K562 (cell line): ENCODE measurements around the gene TSPAN13. TPM values are rescaled to one million over a fixed set of nuclear protein-coding genes. Genes with fewer than 3 reads are reported as not detected.

Source experiments
- AFF4 ChIP-seq: sonication (generic); formaldehyde crosslinking; IDR thresholded peaks from 2 replicates; pipeline ENCODE4 v1.8.0; 2023; ENCODE audit warnings: mild to moderate bottlenecking, missing genetic modification reagents
- ARID1B ChIP-seq: fragments of 450-650 bp; IDR thresholded peaks from 2 replicates; pipeline ENCODE4 v1.6.1; 2016; ENCODE audit warnings: antibody characterized with exemption, mild to moderate bottlenecking, inconsistent platforms
- EP300 ChIP-seq: IDR thresholded peaks from 2 replicates; pipeline ENCODE4 v1.6.1; 2012; ENCODE audit warnings: low read length, improper control_type of control experiment
- ESRRB ChIP-seq: fragments of 250-450 bp; sonication (Bioruptor Pico); IDR thresholded peaks from 2 replicates; pipeline ENCODE4 v1.5.0; 2020; ENCODE audit warnings: mild to moderate bottlenecking, moderate library complexity, borderline replicate concordance
- ETV6 ChIP-seq, 3 experiments: fragments of 150-350 bp in 1 of 3; sonication (generic) in 1 of 3; formaldehyde crosslinking in 1 of 3; IDR thresholded peaks; 2 replicates each; pipeline versions ENCODE4 v1.6.1 to v1.8.0; 2014 to 2022; ENCODE audit warnings: borderline replicate concordance in 2 of 3, low read depth in 2 of 3, antibody characterized with exemption in 1 of 3, low read length in 1 of 3, mild to moderate bottlenecking in 1 of 3, missing genetic modification reagents in 1 of 3
- HIVEP1 ChIP-seq: fragments of 250-450 bp; sonication (Bioruptor Pico); IDR thresholded peaks from 2 replicates; pipeline ENCODE4 v1.4.0; 2020; ENCODE audit warnings: mild to moderate bottlenecking
- KHSRP ChIP-seq: fragments of 450-650 bp; IDR thresholded peaks from 2 replicates; pipeline ENCODE4 v1.6.1; 2017
- KLF1 ChIP-seq: fragments of 450-650 bp; IDR thresholded peaks from 2 replicates; pipeline ENCODE4 v1.6.1; 2016; ENCODE audit warnings: missing genetic modification characterization, missing compliant biosample characterization
- MNT ChIP-seq, 2 experiments: fragments of 450-650 bp; conservative IDR thresholded peaks; 2 replicates each; pipeline ENCODE4 v1.6.1; 2017; ENCODE audit warnings: mild to moderate bottlenecking in 2 of 2, moderate library complexity in 2 of 2
- MYBL2 ChIP-seq, 2 experiments: fragments of 450-650 bp in 1 of 2; sonication (generic) in 1 of 2; formaldehyde crosslinking in 1 of 2; IDR thresholded peaks; 2 replicates each; pipeline versions ENCODE4 v1.6.1 to v1.8.1; 2017 to 2022; ENCODE audit warnings: borderline replicate concordance in 1 of 2, inconsistent platforms in 1 of 2, low read depth in 1 of 2, mild to moderate bottlenecking in 1 of 2, missing genetic modification reagents in 1 of 2, moderate library complexity in 1 of 2
- NONO ChIP-seq, 2 experiments: fragments of 200-400 bp in 1 of 2; fragments of 450-650 bp in 1 of 2; formaldehyde crosslinking in 1 of 2; IDR thresholded peaks; 2 replicates each; pipeline ENCODE4 v1.6.1; 2017; ENCODE audit warnings: low read depth in 2 of 2, mild to moderate bottlenecking in 2 of 2, moderate library complexity in 2 of 2, low read length in 1 of 2
- NR3C1 ChIP-seq: sonication (generic); formaldehyde crosslinking; IDR thresholded peaks from 2 replicates; pipeline ENCODE4 v1.8.1; 2022; ENCODE audit warnings: missing genetic modification reagents
- RBM17 ChIP-seq: fragments of 200-400 bp; formaldehyde crosslinking; IDR thresholded peaks from 2 replicates; pipeline ENCODE4 v1.6.1; 2017; ENCODE audit warnings: low read depth, mild to moderate bottlenecking, low read length, borderline replicate concordance
- RBM22 ChIP-seq: fragments of 200-400 bp; formaldehyde crosslinking; IDR thresholded peaks from 2 replicates; pipeline ENCODE4 v1.6.1; 2018; ENCODE audit warnings: low read length, low read depth; ENCODE audit not compliant: poor library complexity, severe bottlenecking
- RNF2 ChIP-seq: sonication (generic); IDR thresholded peaks from 2 replicates; pipeline ENCODE4 v1.6.1; 2016
- THRAP3 ChIP-seq: fragments of 450-650 bp; IDR thresholded peaks from 2 replicates; pipeline ENCODE4 v1.6.1; 2016; ENCODE audit warnings: mild to moderate bottlenecking, inconsistent platforms, borderline replicate concordance
- TSHZ1 ChIP-seq: fragments of 250-450 bp; sonication (Bioruptor Pico); IDR thresholded peaks from 2 replicates; pipeline ENCODE4 v1.4.0; 2020; ENCODE audit warnings: mild to moderate bottlenecking, moderate library complexity
- ZKSCAN3 ChIP-seq: fragments of 250-450 bp; sonication (Bioruptor Pico); IDR thresholded peaks from 2 replicates; pipeline ENCODE4 v1.4.0; 2020
- polyA plus RNA-seq, 8 experiments: library from polyadenylated mRNA; depleted of rRNA in 4 of 8; stranded (reverse) in 5 of 8; unstranded in 3 of 8; fragments of >200 nt; fragmentation: Nextera tagmentation in 2 of 8; fragmentation: Illumina TruSeq in 1 of 8; extraction: Ambion mirVana in 2 of 8; extraction: Trizol in 1 of 8; gene quantifications; 2 replicates each; pipeline versions ENCODE4 v1.2.1 to v1.2.3, GENCODE V29; 2011 to 2014; ENCODE audit warnings: inconsistent platforms in 1 of 8, missing spikeins in 1 of 8
- total RNA-seq, 7 experiments: library from RNA; depleted of rRNA in 6 of 7; stranded (reverse); fragments of >200 nt in 6 of 7; fragmentation: Illumina TruSeq in 2 of 7; extraction: Trizol in 2 of 7; gene quantifications; 2 replicates each; pipeline versions ENCODE4 v1.2.1 to v1.2.3, GENCODE V29; 2011 to 2021; ENCODE audit warnings: low replicate concordance in 1 of 7

TSPAN13 gene
- total and polyA plus RNA-seq, 9 of the 15 experiments (the other 6 are each of a cell fraction or from before 2014, with no cell fraction given): 7.8 to 46.3 (median 20.0) TPM

GRCh38 chr7:16739863-16740622, 13.5 kb upstream of the TSPAN13 start (continued):
- no peak for TF ChIP-seq TSHZ1
- TF ChIP-seq EP300: peak; percentile 94
- TF ChIP-seq RNF2: peak; percentile 83
- TF ChIP-seq RBM22: no peak
- TF ChIP-seq ZKSCAN3: no peak
- TF ChIP-seq KLF1: no peak
- TF ChIP-seq NONO (IDR thresholded peaks at IDR 0.05; ENCODE audit: low read depth in 2 of 2, low read length in 1 of 2): 0 out of 4 replicates have a peak, but pooled peaks of 1 of the 2 experiments have one; percentile 17
- peak; percentile 84 to 93 for TF ChIP-seq MNT (conservative IDR thresholded peaks at IDR 0.05)
- no peak for TF ChIP-seq NR3C1 (CRISPR knock-in tag)
- TF ChIP-seq MYBL2 (IDR thresholded peaks at IDR 0.05; ENCODE audit: low read depth): no peak; the same call in 1 of the 2 replicates
- no peak for TF ChIP-seq MYBL2 (CRISPR knock-in tag; IDR thresholded peaks at IDR 0.05; ENCODE audit: borderline replicate concordance)
- TF ChIP-seq AFF4 (CRISPR knock-in tag): no peak
- TF ChIP-seq ARID1B: peak; percentile 98
- TF ChIP-seq ESRRB: no peak
- no peak for TF ChIP-seq RBM17
- TF ChIP-seq THRAP3: no peak
- TF ChIP-seq HIVEP1 (CRISPR knock-in tag): no peak
- TF ChIP-seq KHSRP: peak; percentile 41; the same call in 1 of the 2 replicates
- no peak for TF ChIP-seq ETV6 (IDR thresholded peaks at IDR 0.05; ENCODE audit: borderline replicate concordance in 1 of 2, low read depth in 2 of 2, low read length in 1 of 2)
- no peak for TF ChIP-seq ETV6 (CRISPR knock-in tag; IDR thresholded peaks at IDR 0.05; ENCODE audit: borderline replicate concordance)
